HepG2 (cell line): ENCODE measurements around the gene BTBD1. TPM values are rescaled to one million over a fixed set of nuclear protein-coding genes. Genes with fewer than 3 reads are reported as not detected.

Source experiments
- ATAC-seq: fragments of 200-7000 bp; cut with Tn5 transposase; 3 replicates; pipeline ENCODE4 v1.9.1; 2020; ENCODE audit warnings: mild to moderate bottlenecking, moderate library complexity
- BruUV-seq: library from RNA; stranded (reverse); fragments of 400-500 nt; replicated peaks from 2 replicates; lab custom pipeline; 2021; lab: Mats Ljungman, UMichigan
- CTCF ChIA-PET: fragments of 300-600 bp; formaldehyde crosslinking; extraction: SDS; loops from one replicate; lab custom pipeline; 2021; ENCODE audit warnings: low total read pairs, inconsistent platforms, low intra/inter-chr PET ratio; lab: Yijun Ruan, JAX
- POLR2A ChIA-PET: fragments of 350-600 bp; sonication (Branson Sonifier 250); formaldehyde crosslinking; loops from one replicate; lab custom pipeline; 2020; ENCODE audit warnings: antibody characterized with exemption, inconsistent platforms; lab: Yijun Ruan, JAX
- DNase-seq: peaks from one replicate; pipeline ENCODE4 v3.0.0-alpha.2; 2015; ENCODE audit warnings: low spot score
- FAIRE-seq: peaks from 3 replicates; lab custom pipeline; 2011; peaks lifted over from hg19 to GRCh38; lab: Jason Lieb, UNC
- H2AFZ ChIP-seq: one replicate; pipeline ENCODE4 v1.6.1; 2011; ENCODE audit warnings: low read length, inconsistent platforms
- H3K27ac ChIP-seq: fragments of 300-600 bp; 3 replicates; pipeline ENCODE4 v1.8.0; 2011; ENCODE audit warnings: mixed run types, mild to moderate bottlenecking, mixed read lengths, low read length, inconsistent platforms; ENCODE audit not compliant: insufficient read depth; ENCODE audit errors: extremely low read length
- H3K27me3 ChIP-seq, 2 experiments: fragments of 200-600 bp in 1 of 2; 2 replicates in 1 of 2; 3 replicates in 1 of 2; pipeline versions ENCODE4 v1.6.0 to v1.8.0; 2011; ENCODE audit warnings: low read length in 2 of 2, mild to moderate bottlenecking in 2 of 2, moderate library complexity in 2 of 2, inconsistent platforms in 1 of 2; ENCODE audit not compliant: insufficient read depth in 2 of 2, control insufficient read depth in 1 of 2
- H3K36me3 ChIP-seq, 2 experiments: fragments of 200-600 bp in 1 of 2; replicated peaks in 1 of 2; 2 replicates in 1 of 2; 3 replicates in 1 of 2; pipeline versions ENCODE4 v1.5.1 to v1.8.0; 2011; ENCODE audit warnings: low read length in 2 of 2, inconsistent platforms in 1 of 2; ENCODE audit not compliant: insufficient read depth in 2 of 2, control insufficient read depth in 1 of 2
- H3K4me1 ChIP-seq: 2 replicates; pipeline ENCODE4 v1.5.1; 2012; ENCODE audit warnings: low read length, inconsistent platforms; ENCODE audit not compliant: insufficient read depth
- H3K4me2 ChIP-seq: 2 replicates; pipeline ENCODE4 v1.6.0; 2011; ENCODE audit warnings: low read depth, low read length, inconsistent platforms
- H3K4me3 ChIP-seq, 3 experiments: fragments of 200-600 bp in 1 of 3; sonication (generic), shearing (Covaris generic) in 1 of 3; replicated peaks in 1 of 3; 2 replicates each; pipeline ENCODE4 v1.5.1; 2011 to 2016; ENCODE audit warnings: low read length in 3 of 3, inconsistent platforms in 2 of 3, low read depth in 2 of 3, mild to moderate bottlenecking in 2 of 3, control low read depth in 1 of 3, mixed read lengths in 1 of 3; ENCODE audit not compliant: insufficient read depth in 1 of 3
- H3K79me2 ChIP-seq: one replicate; pipeline ENCODE4 v1.6.1; 2011; ENCODE audit warnings: low read length, inconsistent platforms; ENCODE audit not compliant: insufficient read depth
- H3K9ac ChIP-seq: 2 replicates; pipeline ENCODE4 v1.6.0; 2011; ENCODE audit warnings: mild to moderate bottlenecking, low read depth, low read length, inconsistent platforms; ENCODE audit not compliant: insufficient read depth
- H3K9me3 ChIP-seq: 2 replicates; pipeline ENCODE4 v1.5.1; 2012; ENCODE audit warnings: mild to moderate bottlenecking, low read length
- H4K20me1 ChIP-seq: 2 replicates; pipeline ENCODE4 v1.6.0; 2011; ENCODE audit warnings: inconsistent platforms, mild to moderate bottlenecking, low read length, moderate library complexity; ENCODE audit not compliant: insufficient read depth
- FOXA3 ChIP-seq: IDR thresholded peaks from 2 replicates; pipeline ENCODE4 v1.6.1; 2016; ENCODE audit warnings: missing genetic modification reagents, missing compliant biosample characterization
- HOMEZ ChIP-seq: IDR thresholded peaks from 2 replicates; pipeline ENCODE4 v1.6.1; 2016; ENCODE audit warnings: low read depth
- NFE2 ChIP-seq: sonication (generic); formaldehyde crosslinking; IDR thresholded peaks from 2 replicates; pipeline ENCODE4 v1.4.0; 2020; ENCODE audit warnings: missing genetic modification reagents
- PAXIP1 ChIP-seq: sonication (generic); formaldehyde crosslinking; conservative IDR thresholded peaks from 2 replicates; pipeline ENCODE4 v1.4.0; 2020; ENCODE audit warnings: mild to moderate bottlenecking, missing genetic modification reagents, moderate library complexity
- SP140L ChIP-seq: sonication (generic); formaldehyde crosslinking; IDR thresholded peaks from 2 replicates; pipeline ENCODE4 v1.4.0; 2020; ENCODE audit warnings: missing genetic modification reagents, borderline replicate concordance
- ZNF83 ChIP-seq: sonication (generic); formaldehyde crosslinking; IDR thresholded peaks from 2 replicates; pipeline ENCODE4 v1.4.0; 2020; ENCODE audit warnings: missing genetic modification reagents, mild to moderate bottlenecking, borderline replicate concordance
- WGBS: methylation state at CpG from one replicate; pipeline ENCODE4 v1.1.6; 2017; ENCODE audit warnings: low lambda C conversion rate; 5-methylcytosine and 5-hydroxymethylcytosine counted together
- in situ Hi-C: cut with HindIII; loops from 2 replicates; pipeline ENCODE4 v1.10.0; 2017; ENCODE audit warnings: low pct_unique_long_range_greater_than_20kb; ENCODE audit not compliant: extremely low pct_ligation_motif_present
- intact Hi-C: fragments of 100-400 bp; cut with micrococcal nuclease; formaldehyde crosslinking; loops from one replicate; pipeline ENCODE4 v1.10.0; 2022; ENCODE audit not compliant: unreplicated experiment
- polyA plus RNA-seq, 8 experiments: library from polyadenylated mRNA; depleted of rRNA in 3 of 8; stranded (reverse) in 7 of 8; unstranded in 1 of 8; fragments of >200 nt; fragmentation: Illumina TruSeq in 4 of 8; extraction: Trizol in 4 of 8; gene quantifications; 2 replicates each; pipeline versions ENCODE4 v1.2.1 to v1.2.3, GENCODE V29; 2011 to 2016; ENCODE audit warnings: low read depth in 4 of 8, missing spikeins in 1 of 8, mixed read lengths in 1 of 8; ENCODE audit not compliant: insufficient read depth in 1 of 8
- total RNA-seq, 5 experiments: library from RNA; depleted of rRNA; stranded (reverse); fragments of >200 nt; fragmentation: Illumina TruSeq; extraction: Trizol; gene quantifications; 2 replicates each; pipeline ENCODE4 v1.2.3, GENCODE V29; 2016; ENCODE audit warnings: low read depth in 1 of 5
- TF ChIP-seq, protein P1 (sequence below): sonication (generic); formaldehyde crosslinking; IDR thresholded peaks from 2 replicates; pipeline ENCODE4 v1.4.0; 2020; ENCODE audit warnings: missing genetic modification reagents

BTBD1 gene
- total and polyA plus RNA-seq, 2 of the 13 experiments (the other 11 are each of a cell fraction or from before 2014, with no cell fraction given) = 32.1 to 53.9 TPM

DNA sequence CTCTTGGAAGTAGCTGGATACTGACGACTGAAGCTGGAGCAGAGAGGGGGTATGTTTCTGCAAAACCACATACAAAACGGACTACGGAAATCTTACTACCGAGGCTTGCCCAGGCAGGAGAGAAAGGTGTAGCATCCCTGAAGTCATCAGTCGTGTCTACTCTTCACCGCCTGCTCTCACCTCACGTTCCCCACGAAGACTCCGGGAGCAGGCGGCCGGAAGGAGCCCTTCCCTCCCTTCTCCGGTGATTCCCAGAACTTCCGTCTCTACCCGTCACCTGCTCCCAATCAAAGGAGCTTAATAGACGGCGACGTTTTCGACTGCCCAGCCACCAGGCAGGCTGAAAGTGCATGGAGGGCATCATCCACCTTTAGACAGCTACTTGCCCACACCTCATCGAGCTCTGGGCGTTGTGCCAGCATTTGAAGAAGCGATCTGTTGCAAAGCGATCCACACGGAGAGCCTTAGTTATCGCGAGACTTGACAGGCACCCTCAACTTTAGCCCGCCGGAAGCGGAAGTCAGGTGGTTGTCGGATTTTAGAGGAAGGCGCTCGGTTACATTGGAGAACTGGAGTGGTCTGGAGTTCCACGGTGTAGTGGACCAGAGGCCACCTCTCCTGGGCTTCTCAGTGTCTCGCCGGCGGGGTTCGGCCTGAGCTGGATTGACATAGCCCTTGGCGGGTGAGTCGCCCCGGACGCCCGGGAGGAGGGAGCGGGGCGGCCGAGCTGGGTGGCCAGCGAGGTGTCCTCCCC lies 81.2 kb downstream of the BTBD1 start, which contains the start of gene RAMAC (continued):
- TF ChIP-seq, protein P1, sequence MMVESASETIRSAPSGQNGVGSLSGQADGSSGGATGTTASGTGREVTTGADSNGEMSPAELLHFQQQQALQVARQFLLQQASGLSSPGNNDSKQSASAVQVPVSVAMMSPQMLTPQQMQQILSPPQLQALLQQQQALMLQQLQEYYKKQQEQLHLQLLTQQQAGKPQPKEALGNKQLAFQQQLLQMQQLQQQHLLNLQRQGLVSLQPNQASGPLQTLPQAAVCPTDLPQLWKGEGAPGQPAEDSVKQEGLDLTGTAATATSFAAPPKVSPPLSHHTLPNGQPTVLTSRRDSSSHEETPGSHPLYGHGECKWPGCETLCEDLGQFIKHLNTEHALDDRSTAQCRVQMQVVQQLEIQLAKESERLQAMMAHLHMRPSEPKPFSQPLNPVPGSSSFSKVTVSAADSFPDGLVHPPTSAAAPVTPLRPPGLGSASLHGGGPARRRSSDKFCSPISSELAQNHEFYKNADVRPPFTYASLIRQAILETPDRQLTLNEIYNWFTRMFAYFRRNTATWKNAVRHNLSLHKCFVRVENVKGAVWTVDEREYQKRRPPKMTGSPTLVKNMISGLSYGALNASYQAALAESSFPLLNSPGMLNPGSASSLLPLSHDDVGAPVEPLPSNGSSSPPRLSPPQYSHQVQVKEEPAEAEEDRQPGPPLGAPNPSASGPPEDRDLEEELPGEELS (CRISPR knock-in tag) = peak; percentile 25; the same call in 1 of the 2 replicates

- Histone ChIP-seq H3K27me3 (no peaks in the 10 kb centered on the region), H3K4me1 (peaks cover 15% of the 10 kb centered on the region), H3K9me3 (no peaks in the 10 kb centered on the region), H3K9ac (no peak overlapping the region), H3K4me2 (no peak overlapping the region), H2AFZ (no peak overlapping the region), H3K4me3 (no peak overlapping the region), H4K20me1 (no peaks in the 10 kb centered on the region), H3K36me3 (no peaks in the 10 kb centered on the region), H3K27ac (no peak overlapping the region), H3K79me2 (no peaks in the 10 kb centered on the region)
- no peak for TF ChIP-seq SP140L
- TF ChIP-seq FOXA3 (CRISPR knock-in tag) = no peak
- no peak for TF ChIP-seq PAXIP1 (CRISPR knock-in tag)
- no peak for TF ChIP-seq ZNF83
- no peak for TF ChIP-seq HOMEZ
- no peak for TF ChIP-seq NFE2 (CRISPR knock-in tag)
- FAIRE-seq = no peak
- POLR2A ChIA-PET = no interaction called here
- in situ Hi-C loops = loop anchor here (10.0 kb wide), 1 partner anchor 126 kb away; no protein-coding TSS in a partner anchor
- ATAC-seq = no peak
- intact Hi-C loops = no loop called here
- CTCF ChIA-PET = no interaction called here
- DNase-seq = no peak
- BruUV-seq = no TSS peak
- 76% methylated on average over 2 of the region's 2 CpGs for WGBS
Observed at GRCh38 chr15:82980981-82981380, 86.1 kb downstream of the BTBD1 start.
